NB4 (cell line): ENCODE data around the gene LYAR.
"Not testable (repeated sequence)": the region's sequence is repeated elsewhere in the genome, so short reads cannot be mapped to it uniquely, and the experiment has no call there.

Source experiments
- DNase-seq: peaks from one replicate; pipeline ENCODE4 v3.0.0; 2010; ENCODE audit warnings: low read depth
- H3K4me3 ChIP-seq: one replicate; pipeline ENCODE4 v1.5.1; 2011; ENCODE audit warnings: mild to moderate bottlenecking, low read depth, low read length, moderate library complexity
- MYC ChIP-seq: IDR thresholded peaks from 2 replicates; pipeline ENCODE4 v1.6.1; 2011; ENCODE audit warnings: low read depth, low read length
- POLR2A ChIP-seq: IDR thresholded peaks from 2 replicates; pipeline ENCODE4 v1.6.1; 2011; ENCODE audit warnings: mild to moderate bottlenecking; ENCODE audit not compliant: insufficient read length; ENCODE audit errors: extremely low read depth
- TF ChIP-seq, protein P1 (sequence below): IDR thresholded peaks from 2 replicates; pipeline ENCODE4 v1.6.1; 2011; ENCODE audit warnings: low read depth, low read length
- TF ChIP-seq, protein P2 (sequence below): IDR thresholded peaks from one replicate; pipeline ENCODE4 v1.5.1; 2012; ENCODE audit warnings: low read depth, low read length

LYAR gene

DNA sequence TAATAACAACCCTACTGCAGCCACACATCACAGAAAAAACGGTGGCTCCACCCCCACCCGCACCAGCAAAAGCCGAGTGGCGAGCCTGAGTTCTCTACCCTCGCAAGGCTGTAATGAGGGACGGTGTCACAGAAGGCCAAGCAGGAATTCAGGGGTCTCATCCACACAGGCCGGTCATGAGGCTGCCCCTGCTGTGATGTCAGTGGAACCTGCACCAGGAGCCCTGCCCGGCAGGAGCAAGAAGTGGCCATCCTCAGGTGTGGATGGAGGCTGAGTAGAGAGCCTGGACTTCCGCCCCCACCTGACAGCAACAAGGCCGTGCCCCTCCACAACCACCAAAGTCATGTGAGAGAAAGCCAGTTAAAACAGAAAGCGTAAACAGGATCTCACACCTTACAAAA lies 20.6 kb downstream of the LYAR start:
- DNase-seq, result no peak
- no peak for TF ChIP-seq POLR2A
- TF ChIP-seq MYC, result no peak
- TF ChIP-seq, protein P1, sequence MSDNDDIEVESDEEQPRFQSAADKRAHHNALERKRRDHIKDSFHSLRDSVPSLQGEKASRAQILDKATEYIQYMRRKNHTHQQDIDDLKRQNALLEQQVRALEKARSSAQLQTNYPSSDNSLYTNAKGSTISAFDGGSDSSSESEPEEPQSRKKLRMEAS, result no peak
- TF ChIP-seq, protein P2, sequence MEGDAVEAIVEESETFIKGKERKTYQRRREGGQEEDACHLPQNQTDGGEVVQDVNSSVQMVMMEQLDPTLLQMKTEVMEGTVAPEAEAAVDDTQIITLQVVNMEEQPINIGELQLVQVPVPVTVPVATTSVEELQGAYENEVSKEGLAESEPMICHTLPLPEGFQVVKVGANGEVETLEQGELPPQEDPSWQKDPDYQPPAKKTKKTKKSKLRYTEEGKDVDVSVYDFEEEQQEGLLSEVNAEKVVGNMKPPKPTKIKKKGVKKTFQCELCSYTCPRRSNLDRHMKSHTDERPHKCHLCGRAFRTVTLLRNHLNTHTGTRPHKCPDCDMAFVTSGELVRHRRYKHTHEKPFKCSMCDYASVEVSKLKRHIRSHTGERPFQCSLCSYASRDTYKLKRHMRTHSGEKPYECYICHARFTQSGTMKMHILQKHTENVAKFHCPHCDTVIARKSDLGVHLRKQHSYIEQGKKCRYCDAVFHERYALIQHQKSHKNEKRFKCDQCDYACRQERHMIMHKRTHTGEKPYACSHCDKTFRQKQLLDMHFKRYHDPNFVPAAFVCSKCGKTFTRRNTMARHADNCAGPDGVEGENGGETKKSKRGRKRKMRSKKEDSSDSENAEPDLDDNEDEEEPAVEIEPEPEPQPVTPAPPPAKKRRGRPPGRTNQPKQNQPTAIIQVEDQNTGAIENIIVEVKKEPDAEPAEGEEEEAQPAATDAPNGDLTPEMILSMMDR, result no peak

DNA sequence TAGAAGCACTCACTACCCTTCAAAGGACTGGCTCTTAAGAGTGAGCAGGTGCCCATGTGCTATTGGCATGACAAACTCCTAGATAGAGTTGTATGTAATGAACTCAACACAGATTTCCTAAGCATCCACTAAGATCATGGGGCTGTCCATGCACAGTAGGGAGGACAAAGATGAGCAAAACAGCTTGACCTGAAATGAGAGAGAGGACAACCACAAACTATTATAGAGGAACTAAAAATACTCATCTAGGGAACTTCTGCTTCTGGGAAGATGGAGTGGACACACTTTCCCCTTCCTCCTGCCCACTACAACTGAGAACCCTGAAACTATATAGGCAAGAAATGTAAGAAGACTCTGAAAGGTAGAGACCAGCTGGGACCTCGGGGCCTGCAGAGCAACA lies 21.2 kb downstream of the LYAR start:
- TF ChIP-seq, protein P2, result no peak
- TF ChIP-seq, protein P1, result no peak
- no peak for TF ChIP-seq MYC
- TF ChIP-seq POLR2A, result no peak
- no peak overlapping the region for H3K4me3 ChIP-seq
- DNase-seq, result no peak

More for the DNA sequence above, 20.6 kb downstream of the LYAR start:
- no peak overlapping the region for H3K4me3 ChIP-seq

DNA sequence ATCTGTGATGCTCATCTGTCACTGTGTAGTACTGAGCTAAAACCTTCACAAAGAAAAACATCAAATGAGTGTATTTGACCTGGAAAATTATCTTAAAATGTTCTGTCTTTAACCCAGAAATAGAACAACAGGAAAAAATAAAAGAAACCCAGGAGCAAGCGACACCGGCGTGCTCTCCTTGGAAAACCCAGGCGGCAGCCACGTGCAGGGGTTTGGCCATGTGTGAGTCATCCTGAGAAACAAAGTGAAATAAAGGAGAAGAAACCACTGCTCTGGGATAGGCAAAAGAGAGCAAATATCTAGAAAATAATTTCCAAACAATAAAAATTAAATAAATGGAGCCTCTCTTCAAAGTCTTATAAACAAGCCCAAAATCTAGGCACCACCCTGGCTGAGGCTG lies 22.0 kb downstream of the LYAR start:
- DNase-seq, result no peak
- TF ChIP-seq, protein P2, result no peak
- TF ChIP-seq MYC (no peak), POLR2A (no peak)
- TF ChIP-seq, protein P1, result no peak
- H3K4me3 ChIP-seq, result no peak overlapping the region

DNA sequence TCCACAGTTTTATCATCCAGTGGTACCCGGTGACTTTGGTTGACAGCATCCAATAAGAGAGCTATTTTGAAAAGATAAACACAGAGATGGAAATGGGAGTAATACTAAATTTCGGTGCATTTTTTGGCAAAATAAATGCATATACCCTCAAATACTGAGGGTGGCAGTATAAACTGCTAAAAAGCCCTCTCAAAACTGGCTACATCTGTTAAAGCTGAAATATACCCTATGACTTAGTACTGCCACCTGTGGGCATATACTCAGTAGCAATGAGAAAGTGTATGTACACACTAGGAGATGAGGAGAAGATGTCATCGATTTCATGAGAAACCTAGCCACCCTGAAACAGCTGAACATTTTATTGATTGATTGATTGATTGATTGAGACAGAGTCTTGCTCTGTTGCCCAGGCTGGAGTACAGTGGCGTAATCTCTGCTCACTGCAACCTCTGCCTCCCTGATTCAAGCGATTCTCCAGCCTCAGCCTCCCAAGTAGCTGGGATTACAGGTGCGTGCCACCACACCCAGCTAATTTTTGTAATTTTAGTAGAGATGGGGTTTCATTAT lies 29.7 kb downstream of the LYAR start:
- peak; percentile 77 for DNase-seq
- no peak overlapping the region for H3K4me3 ChIP-seq
- TF ChIP-seq, protein P2, result peak; percentile 68
- no peak for TF ChIP-seq MYC

DNA sequence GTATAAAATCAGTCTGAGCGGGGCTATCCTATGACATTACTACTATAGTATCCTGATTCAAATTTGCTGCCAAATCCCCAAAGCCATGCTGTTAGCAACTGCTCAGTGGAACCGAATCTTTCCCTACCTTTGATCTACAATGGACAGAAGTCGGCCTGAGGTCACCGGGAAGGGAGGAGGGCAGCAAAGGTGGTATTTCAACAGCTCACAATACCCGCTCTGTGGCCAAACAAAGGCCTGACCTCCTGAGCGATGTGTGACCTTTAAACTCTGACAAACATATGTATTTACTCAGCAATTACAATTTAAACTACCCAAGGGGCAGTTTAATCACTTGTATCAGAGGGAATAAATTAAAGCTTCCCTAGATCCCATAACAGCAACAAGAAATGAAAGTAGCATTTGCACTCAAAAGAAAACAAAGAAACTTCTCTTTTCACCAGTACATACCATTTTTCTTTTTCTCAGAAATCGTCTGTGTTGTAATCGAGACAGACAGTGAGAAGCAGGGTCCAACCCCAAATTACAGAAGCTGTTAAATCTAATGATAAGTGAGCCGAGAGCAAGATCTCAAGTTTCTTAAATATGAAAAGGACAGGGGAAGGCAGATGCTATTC lies 30.4 kb downstream of the LYAR start:
- DNase-seq, result no peak
- H3K4me3 ChIP-seq, result no peak overlapping the region
- TF ChIP-seq, protein P2, result no peak
- TF ChIP-seq POLR2A, result no peak
- TF ChIP-seq MYC, result no peak
- TF ChIP-seq, protein P1, result no peak

DNA sequence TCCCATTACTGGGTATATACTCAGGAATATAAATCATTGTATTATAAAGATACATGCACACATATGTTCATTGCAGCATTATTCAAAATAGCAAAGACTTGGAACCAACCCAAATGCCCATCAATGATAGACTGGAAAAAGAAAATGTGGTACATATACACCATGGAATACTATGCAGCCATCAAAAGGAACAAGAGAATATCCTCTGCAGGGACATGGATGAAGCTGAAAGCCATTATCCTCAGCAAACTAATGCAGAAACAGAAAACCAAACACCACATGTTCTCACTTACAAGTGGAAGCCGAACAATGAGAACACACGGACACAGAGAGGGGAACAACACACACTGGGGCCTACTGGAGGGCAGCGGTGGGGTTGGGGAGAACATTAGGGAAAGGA lies 32.2 kb downstream of the LYAR start:
- not testable (repeated sequence) for H3K4me3 ChIP-seq, DNase-seq
